ENCODE results near the gene COX15. TPM values are rescaled to one million over a fixed set of nuclear protein-coding genes. Genes with fewer than 3 reads are reported as not detected.

COX15 gene
- total and polyA plus RNA-seq, 2 of the 8 experiments (the other 6 are each of a cell fraction or from before 2014, with no cell fraction given): 17.5 to 36.6 TPM

DNA sequence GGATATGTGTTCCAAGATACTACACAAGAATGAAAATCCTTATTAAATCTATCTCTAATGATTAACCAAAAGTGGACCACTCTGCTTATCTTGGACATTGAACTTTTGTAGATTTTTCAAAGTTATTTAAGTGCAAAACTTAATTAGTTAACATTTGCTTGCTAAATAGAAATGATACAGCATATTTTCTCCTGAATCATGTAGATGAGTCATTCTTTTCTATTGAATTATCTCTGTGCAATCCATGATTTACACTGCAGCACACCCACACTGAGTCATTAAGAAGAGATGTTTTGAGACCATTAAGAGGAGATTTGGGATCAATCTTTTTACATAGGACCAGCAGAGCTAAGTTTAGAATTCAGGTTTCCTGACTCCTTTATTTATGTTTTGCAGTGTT, 43.9 kb upstream of the COX15 start:
- Histone ChIP-seq H2BK15ac (ENCODE audit: low read length) (no peak overlapping the region), H3K4me3 (ENCODE audit: extremely low read depth in 1 of 4, insufficient read depth in 2 of 4, low read depth in 3 of 4, low read length in 4 of 4) (no peak overlapping the region), H2BK5ac (ENCODE audit: low read depth, low read length) (no peak overlapping the region), H2AFZ (ENCODE audit: low read length) (no peak overlapping the region), H3K79me2 (ENCODE audit: control insufficient read depth in 1 of 2, insufficient read depth in 2 of 2, low read length in 2 of 2) (no peaks in the 10 kb centered on the region), H3K4me2 (ENCODE audit: insufficient read depth in 1 of 2, low read depth in 2 of 2, low read length in 2 of 2) (no peak overlapping the region), H3K23ac (ENCODE audit: insufficient read length) (no peak overlapping the region), H3K79me1 (ENCODE audit: low read depth, low read length) (no peaks in the 10 kb centered on the region), H3K27ac (ENCODE audit: low read depth, low read length) (no peak overlapping the region), H4K8ac (ENCODE audit: extremely low read depth, insufficient read depth, low read length) (no peak overlapping the region), H3K14ac (ENCODE audit: insufficient read length) (no peak overlapping the region), H3K36me3 (ENCODE audit: control insufficient read depth in 2 of 4, insufficient read depth in 4 of 4, low read length in 3 of 4) (no peaks in the 10 kb centered on the region), H2BK12ac (ENCODE audit: low read depth, low read length) (no peak overlapping the region), H2AK5ac (ENCODE audit: low read depth, low read length) (no peak overlapping the region), H3K18ac (ENCODE audit: extremely low read depth, low read length) (no peak overlapping the region), H3K9me3 (ENCODE audit: insufficient read depth in 2 of 2, low read depth in 1 of 2, low read length in 1 of 2) (no peaks in the 10 kb centered on the region), H3K4ac (replicated peaks; ENCODE audit: insufficient read length, low read depth, low read length) (no peak overlapping the region), H3K4me1 (replicated peaks in 1 of 4; ENCODE audit: control insufficient read depth in 3 of 4, insufficient read depth in 4 of 4, low read length in 3 of 4) (peaks cover 0 to 7% (median 1%) of the 10 kb centered on the region in 4 experiments; a peak in 1 of 7 replicates), H4K20me1 (replicated peaks in 1 of 2; ENCODE audit: control insufficient read depth in 1 of 2, insufficient read depth in 2 of 2, low read length in 2 of 2) (no peaks in the 10 kb centered on the region), H3K9ac (replicated peaks in 1 of 4; ENCODE audit: extremely low read depth in 1 of 4, low read depth in 3 of 4, low read length in 3 of 4) (no peak overlapping the region), H3K23me2 (ENCODE audit: low read depth, low read length) (no peaks in the 10 kb centered on the region), H3K56ac (replicated peaks; ENCODE audit: insufficient read length, low read depth, low read length) (no peak overlapping the region), H4K5ac (ENCODE audit: insufficient read length, low read depth, low read length) (no peak overlapping the region), H2BK120ac (replicated peaks; ENCODE audit: low read depth, low read length) (no peak overlapping the region), H4K91ac (replicated peaks; ENCODE audit: insufficient read length, low read length) (no peak overlapping the region), H3K27me3 (replicated peaks in 1 of 4; ENCODE audit: control insufficient read depth in 3 of 4, extremely low read depth in 1 of 4, insufficient read depth in 3 of 4, low read length in 3 of 4) (no peaks in the 10 kb centered on the region), H2BK20ac (ENCODE audit: low read length) (no peak overlapping the region)
- FAIRE-seq (no peak), DNase-seq (ENCODE audit: low read depth in 1 of 2, low spot score in 2 of 2) (no peak)
- POLR2A ChIA-PET (ENCODE audit: partially characterized antibody): no interaction called here
- CTCF ChIA-PET (ENCODE audit: partially characterized antibody): no interaction called here
- TF ChIP-seq GTF2F1 (IDR thresholded peaks at IDR 0.05; ENCODE audit: borderline replicate concordance, low read depth, low read length) (no peak), TAF7 (optimal IDR thresholded peaks at IDR 0.05; ENCODE audit: borderline replicate concordance, low read depth, low read length) (no peak), HDAC6 (IDR thresholded peaks at IDR 0.05; ENCODE audit: low read depth, low read length) (no peak), SIRT6 (IDR thresholded peaks at IDR 0.05; ENCODE audit: low read length) (no peak), KDM5A (IDR thresholded peaks at IDR 0.05; ENCODE audit: low read length) (no peak), CHD2 (IDR thresholded peaks at IDR 0.05; ENCODE audit: low read length) (no peak), SP2 (IDR thresholded peaks at IDR 0.05; ENCODE audit: low read length) (no peak), NANOG (IDR thresholded peaks at IDR 0.05; ENCODE audit: insufficient read depth, low read depth, low read length, poor library complexity, severe bottlenecking) (no peak), FOSL1 (IDR thresholded peaks at IDR 0.05; ENCODE audit: insufficient read depth, low read depth, low read length) (no peak), YY1 (IDR thresholded peaks at IDR 0.05; ENCODE audit: low read depth, low read length) (no peak), POLR2A (IDR thresholded peaks at IDR 0.05; ENCODE audit: control extremely low read depth in 1 of 2, low read depth in 2 of 2, low read length in 2 of 2) (no peak), CREB1 (IDR thresholded peaks at IDR 0.05) (no peak)
- TF ChIP-seq, protein P1, sequence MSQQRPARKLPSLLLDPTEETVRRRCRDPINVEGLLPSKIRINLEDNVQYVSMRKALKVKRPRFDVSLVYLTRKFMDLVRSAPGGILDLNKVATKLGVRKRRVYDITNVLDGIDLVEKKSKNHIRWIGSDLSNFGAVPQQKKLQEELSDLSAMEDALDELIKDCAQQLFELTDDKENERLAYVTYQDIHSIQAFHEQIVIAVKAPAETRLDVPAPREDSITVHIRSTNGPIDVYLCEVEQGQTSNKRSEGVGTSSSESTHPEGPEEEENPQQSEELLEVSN (IDR thresholded peaks at IDR 0.05): no peak
- TF ChIP-seq, protein P2, sequence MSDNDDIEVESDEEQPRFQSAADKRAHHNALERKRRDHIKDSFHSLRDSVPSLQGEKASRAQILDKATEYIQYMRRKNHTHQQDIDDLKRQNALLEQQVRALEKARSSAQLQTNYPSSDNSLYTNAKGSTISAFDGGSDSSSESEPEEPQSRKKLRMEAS (IDR thresholded peaks at IDR 0.05): no peak
